DND-41 (cell line): ENCODE measurements around the gene PIK3R4.

Experiments used
- EZH2 ChIP-seq: IDR thresholded peaks from 3 replicates; pipeline ENCODE4 v1.6.1; 2012; ENCODE audit warnings: borderline replicate concordance, low read depth, mild to moderate bottlenecking, moderate library complexity, low read length, inconsistent platforms; ENCODE audit not compliant: severe bottlenecking
- TF ChIP-seq, protein P1 (sequence below): IDR thresholded peaks from 2 replicates; pipeline ENCODE4 v1.5.1; 2012; ENCODE audit warnings: borderline replicate concordance, low read length, moderate library complexity, mild to moderate bottlenecking; ENCODE audit not compliant: poor library complexity, severe bottlenecking; ENCODE audit errors: extremely low read depth

DNA sequence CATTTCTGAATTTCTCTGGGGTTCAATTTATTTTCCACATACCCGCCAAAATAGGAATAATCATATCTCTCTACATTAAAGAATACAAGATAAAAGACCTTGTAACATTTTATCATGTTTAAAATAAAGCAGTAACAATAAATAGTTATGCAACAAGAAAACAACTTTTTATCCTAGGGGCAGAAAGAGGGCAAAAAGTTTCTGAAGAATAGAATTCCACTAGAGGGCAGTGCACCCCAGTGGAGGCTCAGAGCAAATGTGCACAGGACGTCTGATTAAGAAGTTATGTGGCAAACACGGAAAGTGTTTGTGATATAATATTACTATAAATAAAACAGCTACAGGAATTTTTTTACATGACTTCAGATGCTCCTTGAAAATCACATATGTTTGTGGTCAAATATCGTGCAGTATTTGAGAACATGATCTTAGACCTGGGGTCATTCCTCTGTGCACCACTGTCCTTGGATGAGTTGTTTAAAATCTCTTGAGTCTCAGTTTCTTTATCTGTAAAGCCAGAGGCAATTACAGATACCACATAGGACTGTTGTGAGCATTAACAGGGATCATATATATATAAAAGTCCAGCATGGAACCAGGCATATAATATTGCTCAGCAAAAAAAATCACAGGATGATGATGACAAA, 13.2 kb upstream of the PIK3R4 start:
- TF ChIP-seq, protein P1, sequence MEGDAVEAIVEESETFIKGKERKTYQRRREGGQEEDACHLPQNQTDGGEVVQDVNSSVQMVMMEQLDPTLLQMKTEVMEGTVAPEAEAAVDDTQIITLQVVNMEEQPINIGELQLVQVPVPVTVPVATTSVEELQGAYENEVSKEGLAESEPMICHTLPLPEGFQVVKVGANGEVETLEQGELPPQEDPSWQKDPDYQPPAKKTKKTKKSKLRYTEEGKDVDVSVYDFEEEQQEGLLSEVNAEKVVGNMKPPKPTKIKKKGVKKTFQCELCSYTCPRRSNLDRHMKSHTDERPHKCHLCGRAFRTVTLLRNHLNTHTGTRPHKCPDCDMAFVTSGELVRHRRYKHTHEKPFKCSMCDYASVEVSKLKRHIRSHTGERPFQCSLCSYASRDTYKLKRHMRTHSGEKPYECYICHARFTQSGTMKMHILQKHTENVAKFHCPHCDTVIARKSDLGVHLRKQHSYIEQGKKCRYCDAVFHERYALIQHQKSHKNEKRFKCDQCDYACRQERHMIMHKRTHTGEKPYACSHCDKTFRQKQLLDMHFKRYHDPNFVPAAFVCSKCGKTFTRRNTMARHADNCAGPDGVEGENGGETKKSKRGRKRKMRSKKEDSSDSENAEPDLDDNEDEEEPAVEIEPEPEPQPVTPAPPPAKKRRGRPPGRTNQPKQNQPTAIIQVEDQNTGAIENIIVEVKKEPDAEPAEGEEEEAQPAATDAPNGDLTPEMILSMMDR, result peak; percentile 85
- no peak for TF ChIP-seq EZH2
